Thymus (tissue), 11 donors: Measurements from ENCODE around the gene UTP14A. TPM values are rescaled to one million over a fixed set of nuclear protein-coding genes. Genes with fewer than 3 reads are reported as not detected.

Experiments
- DNase-seq, 9 donors: peaks; one replicate each; pipeline ENCODE4 v3.0.0-alpha.2; 2013; ENCODE audit warnings: low spot score in 9 of 9, low read depth in 6 of 9, missing footprints in 1 of 9
- H3K27ac ChIP-seq, 2 donors: one replicate each; pipeline ENCODE4 v1.5.1; 2013; ENCODE audit warnings: control low read depth in 1 of 2, low read depth in 1 of 2, low read length in 1 of 2, mild to moderate bottlenecking in 1 of 2, moderate library complexity in 1 of 2
- H3K27me3 ChIP-seq, 2 donors: one replicate each; pipeline ENCODE4 v1.5.1; 2013; ENCODE audit warnings: low read length in 1 of 2; ENCODE audit not compliant: control insufficient read depth in 2 of 2, insufficient read depth in 1 of 2
- H3K36me3 ChIP-seq, 2 donors: one replicate each; pipeline ENCODE4 v1.5.1; 2013; ENCODE audit warnings: low read length in 1 of 2, mild to moderate bottlenecking in 1 of 2, moderate library complexity in 1 of 2; ENCODE audit not compliant: control insufficient read depth in 2 of 2, insufficient read depth in 2 of 2
- H3K4me1 ChIP-seq, 2 donors: one replicate each; pipeline ENCODE4 v1.5.1; 2013; ENCODE audit warnings: low read length in 2 of 2; ENCODE audit not compliant: control insufficient read depth in 2 of 2, insufficient read depth in 2 of 2
- H3K4me3 ChIP-seq, 2 donors: one replicate each; pipeline ENCODE4 v1.5.1; 2013; ENCODE audit warnings: low read length in 2 of 2, control low read depth in 1 of 2, mild to moderate bottlenecking in 1 of 2
- H3K9me3 ChIP-seq, 2 donors: one replicate each; pipeline ENCODE4 v1.5.1; 2013; ENCODE audit warnings: low read length in 1 of 2, mild to moderate bottlenecking in 1 of 2; ENCODE audit not compliant: control insufficient read depth in 2 of 2, insufficient read depth in 1 of 2
- WGBS: extraction: QIAGEN DNeasy Blood & Tissue Kit; methylation state at CpG from one replicate; pipeline ENCODE4 v1.1.7; 2013; 5-methylcytosine and 5-hydroxymethylcytosine counted together
- polyA plus RNA-seq: library from polyadenylated mRNA; stranded (reverse); fragments of 200-250 nt; gene quantifications from one replicate; pipeline ENCODE4 v1.2.3, GENCODE V29; 2013
- total RNA-seq: library from RNA; stranded (reverse); fragments of 120-200 nt; gene quantifications from one replicate; pipeline ENCODE4 v1.2.4, GENCODE V29; 2013
- donor health status: healthy.

UTP14A gene
- total and polyA plus RNA-seq, 2 donors = 14.5 to 22.7 TPM

DNA sequence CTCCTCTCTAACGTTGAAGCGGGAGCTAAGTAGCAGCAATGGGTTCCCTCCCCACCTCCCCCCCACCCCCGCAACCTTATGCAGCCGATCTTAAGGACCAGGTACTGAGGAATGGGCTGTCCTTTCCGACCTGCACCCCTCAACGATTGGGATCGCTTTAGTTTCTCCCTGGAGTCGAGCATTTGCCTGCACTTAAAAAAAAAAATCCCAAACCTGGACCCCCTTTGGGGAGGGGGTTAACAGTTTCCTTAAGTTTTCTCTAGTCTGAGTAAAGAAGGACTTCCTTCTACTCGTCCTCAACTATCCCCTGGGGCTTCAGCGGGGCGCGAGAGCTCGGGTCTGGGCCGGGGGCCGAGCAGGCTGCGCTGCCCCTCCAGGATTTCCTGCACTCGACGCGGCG, 50.8 kb downstream of the UTP14A start:
- Histone ChIP-seq H3K4me1 (peaks cover 0 to 38% of the 10 kb centered on the region in 2 donors), H3K9me3 (peaks cover 0 to 3% of the 10 kb centered on the region in 2 donors)

DNA sequence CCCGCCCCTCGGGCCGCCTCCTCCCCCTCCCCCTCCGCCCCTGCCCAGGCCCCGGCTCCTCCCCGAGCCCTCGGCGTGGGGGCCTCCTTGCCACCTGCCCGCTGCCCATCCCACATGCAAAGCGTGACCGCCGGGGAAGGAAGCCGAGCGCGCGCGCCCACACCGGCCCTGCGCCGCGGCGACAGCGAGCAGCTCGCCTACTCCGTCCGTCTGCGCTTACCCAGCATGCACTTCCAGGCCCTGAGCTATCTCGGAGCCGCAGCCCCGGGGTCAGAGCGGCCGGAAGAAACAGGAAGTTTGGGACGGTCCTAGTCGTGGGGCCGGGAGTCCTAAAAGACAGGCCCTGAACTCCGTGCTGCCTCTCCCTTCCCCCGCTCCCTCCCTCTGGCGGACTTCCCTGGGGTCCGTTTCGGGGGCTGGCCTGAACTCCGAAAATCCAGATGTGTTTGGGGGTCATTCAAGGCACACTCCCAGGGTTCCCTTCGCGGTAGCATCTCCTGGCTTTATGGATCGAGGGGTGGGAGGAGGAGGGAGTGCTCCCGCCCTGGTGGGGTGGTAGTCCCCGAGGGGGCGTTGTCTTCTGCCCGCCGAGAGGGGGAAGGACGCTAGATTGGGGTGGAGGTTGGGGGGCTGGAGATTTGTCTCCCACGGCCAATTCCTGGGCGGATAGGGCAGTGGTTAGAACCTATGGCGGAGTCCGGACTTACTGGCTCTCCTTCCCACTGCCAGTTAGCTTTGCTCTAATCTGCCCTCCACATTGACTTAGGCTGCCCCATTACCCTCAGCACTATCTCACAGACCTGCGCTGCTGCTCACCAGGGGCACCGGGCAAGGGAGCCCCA, 51.5 kb downstream of the UTP14A start:
- DNase-seq = peak in 1 of 9 donors; percentile 56
- peak overlapping the region; percentile 51 to 57 for H3K4me3 ChIP-seq
- peaks cover 0 to 3% of the 10 kb centered on the region in 2 donors for H3K9me3 ChIP-seq
- H3K4me1 ChIP-seq = peaks cover 0 to 35% of the 10 kb centered on the region in 2 donors
- H3K27me3 ChIP-seq = peaks cover 0 to 15% of the 10 kb centered on the region in 2 donors
- peak overlapping the region in 1 of 2 donors; percentile 53 for H3K27ac ChIP-seq
- no peaks in the 10 kb centered on the region for H3K36me3 ChIP-seq
- WGBS = 14% methylated on average over 53 of the region's 56 CpGs

More for the DNA sequence above, 50.8 kb downstream of the UTP14A start:
- H3K27ac ChIP-seq = peak overlapping the region in 1 of 2 donors; percentile 42
- peaks cover 0 to 15% of the 10 kb centered on the region in 2 donors for H3K27me3 ChIP-seq
- peak overlapping the region; percentile 30 to 57 for H3K4me3 ChIP-seq
- no peaks in the 10 kb centered on the region for H3K36me3 ChIP-seq
- DNase-seq = no peak
- 17% methylated on average over 18 of the region's 20 CpGs for WGBS

DNA sequence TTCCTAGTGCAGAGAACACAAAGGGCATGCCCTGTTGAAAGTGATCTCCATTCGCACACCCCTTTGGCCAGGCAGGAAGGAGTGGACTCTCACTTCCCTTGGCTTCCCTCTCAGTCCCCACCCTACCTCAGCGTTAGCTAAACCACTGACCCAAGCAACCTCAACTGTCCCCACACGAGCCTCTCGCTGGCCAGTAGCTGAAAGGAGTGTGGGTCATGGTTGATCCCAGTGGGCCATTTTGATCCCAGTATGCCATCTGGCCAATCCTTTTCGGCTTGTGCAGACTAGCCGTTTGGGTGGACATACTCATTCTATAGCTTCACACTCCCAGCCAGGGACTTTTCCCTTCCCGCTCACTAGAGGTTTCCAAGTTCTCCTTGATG, 52.1 kb downstream of the UTP14A start:
- H3K4me1 ChIP-seq = peaks cover 0 to 34% of the 10 kb centered on the region in 2 donors
- H3K27me3 ChIP-seq = peaks cover 0 to 13% of the 10 kb centered on the region in 2 donors
- WGBS = 95% methylated on average over 7 of the region's 7 CpGs
- no peaks in the 10 kb centered on the region for H3K36me3 ChIP-seq
- H3K27ac ChIP-seq = no peak overlapping the region
- no peak overlapping the region for H3K4me3 ChIP-seq
- no peak for DNase-seq
- peaks cover 0 to 2% of the 10 kb centered on the region in 2 donors for H3K9me3 ChIP-seq

DNA sequence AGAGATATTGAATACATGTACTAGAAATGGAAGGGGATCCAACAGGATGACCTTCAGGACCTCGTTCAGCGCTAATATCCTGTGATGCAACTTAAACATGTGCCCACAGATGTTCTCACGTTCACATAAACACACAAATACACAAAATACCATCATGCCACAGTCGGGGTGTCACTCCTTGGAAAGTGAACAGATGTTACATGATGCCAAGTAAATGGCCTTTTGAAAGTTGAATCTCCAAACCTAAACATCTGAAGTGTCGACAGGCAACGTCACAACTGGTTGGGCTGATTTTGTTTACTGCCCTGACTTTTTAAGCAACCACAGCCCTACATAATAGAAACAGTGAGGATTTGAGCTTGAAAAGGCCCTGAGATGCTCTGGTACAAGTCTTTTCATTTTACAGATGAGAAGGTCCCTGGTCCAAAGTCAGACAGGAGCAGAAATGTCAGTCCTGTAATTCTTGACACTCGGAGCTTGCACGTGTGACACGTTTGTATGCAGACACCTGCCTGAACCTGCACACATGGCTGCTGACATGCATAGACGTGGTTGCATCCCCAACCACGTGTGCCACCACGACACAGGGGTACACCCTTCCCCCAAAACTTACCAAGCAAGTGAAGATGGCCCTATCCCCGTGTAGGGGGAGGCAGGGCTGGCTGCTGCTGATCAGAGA, 53.0 kb downstream of the UTP14A start:
- no peak overlapping the region for H3K4me3 ChIP-seq
- no peaks in the 10 kb centered on the region for H3K9me3 ChIP-seq
- no peak overlapping the region for H3K27ac ChIP-seq
- H3K36me3 ChIP-seq = no peaks in the 10 kb centered on the region
- peaks cover 0 to 12% of the 10 kb centered on the region in 2 donors for H3K27me3 ChIP-seq
- 62% methylated on average over 13 of the region's 13 CpGs for WGBS
- peak in 1 of 9 donors; percentile 19 for DNase-seq
- H3K4me1 ChIP-seq = peaks cover 0 to 30% of the 10 kb centered on the region in 2 donors

DNA sequence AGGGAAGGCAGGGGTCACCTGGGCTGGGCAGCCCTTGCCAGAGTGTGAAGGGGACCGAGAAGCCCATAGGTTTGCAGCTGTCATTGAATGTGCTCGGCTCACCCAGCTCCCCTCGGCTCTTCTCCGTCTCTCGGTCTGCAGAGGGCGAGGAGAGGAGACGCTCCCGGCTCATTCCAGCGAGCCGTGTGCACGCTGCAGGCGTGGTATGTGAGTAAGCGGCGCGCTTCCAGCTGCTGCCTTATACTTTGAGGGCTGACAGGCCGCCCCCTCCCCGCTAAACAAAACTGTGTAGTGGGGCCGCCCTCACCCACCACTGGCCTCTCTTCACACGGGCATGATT, 53.5 kb downstream of the UTP14A start:
- DNase-seq = peak in 1 of 9 donors; percentile 22
- Histone ChIP-seq H3K4me1 (peaks cover 0 to 30% of the 10 kb centered on the region in 2 donors), H3K27me3 (peaks cover 0 to 12% of the 10 kb centered on the region in 2 donors), H3K4me3 (no peak overlapping the region), H3K36me3 (no peaks in the 10 kb centered on the region), H3K27ac (no peak overlapping the region), H3K9me3 (no peaks in the 10 kb centered on the region)
- WGBS = 95% methylated on average over 19 of the region's 19 CpGs

DNA sequence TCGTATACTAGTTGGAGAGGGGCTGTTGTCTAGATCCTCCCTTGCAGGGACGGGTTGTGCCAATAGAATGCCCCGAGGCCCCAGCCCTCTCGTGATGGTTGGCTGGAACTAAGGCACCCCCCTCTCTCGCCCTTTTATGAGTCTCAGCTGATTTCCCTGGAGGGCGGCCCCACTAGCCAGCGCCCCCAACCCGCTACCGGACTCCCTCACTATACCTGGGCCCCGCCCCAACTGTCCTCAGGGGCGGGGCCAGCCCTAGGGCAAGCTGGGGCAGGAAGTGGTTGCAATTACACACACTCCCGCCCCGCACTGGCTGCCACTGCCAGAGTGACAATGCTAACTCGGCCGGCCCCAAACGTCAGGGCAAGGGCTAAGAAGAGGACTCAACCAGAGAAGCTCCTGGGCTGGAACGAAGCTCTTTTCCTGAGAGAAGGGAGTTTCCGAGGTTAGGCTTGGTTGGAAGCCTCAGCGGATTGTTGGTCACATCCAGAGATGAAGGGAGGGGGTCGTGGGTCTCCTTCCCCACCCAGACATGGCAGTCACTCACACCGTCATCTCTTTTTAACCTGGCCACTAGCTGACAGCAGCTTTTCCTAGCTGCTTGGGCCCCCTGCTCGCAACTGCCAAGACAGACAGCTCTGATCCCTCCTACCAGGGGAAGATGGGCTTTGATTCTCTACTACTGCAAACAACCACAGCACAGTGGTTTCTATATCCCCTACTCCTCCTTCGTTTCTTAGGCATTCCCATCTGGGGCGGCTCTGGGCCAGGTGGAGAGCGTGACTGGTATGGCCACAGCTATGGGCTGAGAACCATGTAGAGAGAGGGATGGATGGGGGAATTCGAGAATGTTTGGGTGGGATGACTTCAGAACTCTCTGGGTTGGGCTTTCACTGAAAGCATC, 55.5 kb downstream of the UTP14A start:
- no peaks in the 10 kb centered on the region for H3K9me3 ChIP-seq
- peaks cover 0 to 9% of the 10 kb centered on the region in 2 donors for H3K27me3 ChIP-seq
- H3K4me3 ChIP-seq = peak overlapping the region; percentile 32 to 43
- WGBS = 5% methylated on average over 26 of the region's 26 CpGs
- DNase-seq = peak in 4 of 9 donors; percentile 52 to 77 (median 55)
- peak overlapping the region; percentile 34 to 82 for H3K27ac ChIP-seq
- no peaks in the 10 kb centered on the region for H3K36me3 ChIP-seq
- H3K4me1 ChIP-seq = peaks cover 0 to 30% of the 10 kb centered on the region in 2 donors

DNA sequence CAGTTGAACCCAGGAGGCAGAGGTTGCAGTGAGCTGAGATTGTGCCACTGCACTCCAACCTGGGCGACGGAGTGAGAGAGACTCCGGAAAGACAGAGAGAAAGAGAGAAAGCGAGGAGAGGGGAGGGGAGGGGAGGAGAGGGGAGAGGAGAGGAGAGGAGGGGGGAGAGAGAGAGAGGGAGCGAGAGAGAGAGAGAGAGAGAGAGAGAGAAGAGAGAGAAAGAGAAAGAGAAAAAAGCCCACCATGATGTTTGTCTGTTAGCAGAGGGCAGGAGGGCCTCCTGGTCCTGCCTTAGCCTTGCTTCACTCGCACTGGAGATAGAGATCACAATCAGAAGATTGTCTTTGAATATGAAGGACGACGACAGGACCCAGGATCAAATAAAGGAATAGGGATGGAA, 57.8 kb downstream of the UTP14A start:
- Histone ChIP-seq H3K4me3 (no peak overlapping the region), H3K36me3 (no peaks in the 10 kb centered on the region), H3K27ac (no peak overlapping the region), H3K9me3 (no peaks in the 10 kb centered on the region), H3K4me1 (peaks cover 0 to 14% of the 10 kb centered on the region in 2 donors), H3K27me3 (no peaks in the 10 kb centered on the region)
- DNase-seq = no peak
- 96% methylated on average over 8 of the region's 8 CpGs for WGBS

DNA sequence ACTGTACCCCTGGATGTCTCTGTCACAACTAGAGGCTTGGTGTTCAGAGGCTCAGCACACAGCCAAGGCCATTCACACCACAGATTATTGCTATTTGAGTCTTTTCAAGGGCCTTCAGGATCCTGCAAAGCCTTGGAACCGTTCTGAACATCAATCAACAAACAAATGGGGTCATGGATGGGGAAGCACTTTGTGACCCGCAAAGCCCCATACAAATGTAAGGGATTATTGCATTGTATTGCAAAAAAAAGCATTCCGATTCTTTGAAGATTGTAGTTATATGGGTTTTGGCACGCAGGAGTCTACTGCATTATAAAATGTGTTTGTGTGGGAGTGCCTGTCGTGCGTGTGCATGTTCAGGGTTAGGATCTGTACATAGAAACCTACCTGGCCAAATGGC, 59.2 kb downstream of the UTP14A start:
- no peaks in the 10 kb centered on the region for H3K36me3 ChIP-seq
- no peak overlapping the region for H3K4me3 ChIP-seq
- no peak overlapping the region for H3K27ac ChIP-seq
- DNase-seq = no peak
- 96% methylated on average over 6 of the region's 6 CpGs for WGBS
- no peaks in the 10 kb centered on the region for H3K27me3 ChIP-seq
- peaks cover 0 to 14% of the 10 kb centered on the region in 2 donors for H3K4me1 ChIP-seq
- no peaks in the 10 kb centered on the region for H3K9me3 ChIP-seq
